Measurements from ENCODE around the gene OR8H2.

Gene OR8H2

GRCh38 chr11:56089697-56090096 lies 13.8 kb upstream of the OR8H2 start:
- H3K27ac ChIP-seq (ENCODE audit: low read depth, low read length): no peak overlapping the region
- H3K79me2 ChIP-seq (ENCODE audit: insufficient read depth, low read length): no peaks in the 10 kb centered on the region

GRCh38 chr11:56093008-56093407 lies 10.5 kb upstream of the OR8H2 start, which contains the start of gene OR8I2:
TSS of gene OR8I2 (plus strand) at chr11:56093308. CDS start at chr11:56093308, 0 bp downstream.
- H3K4me2 ChIP-seq (ENCODE audit: low read depth, low read length, poor library complexity, severe bottlenecking): no peak within 1 kb of the TSS
- no peaks in the 10 kb centered on the region for H3K79me2 ChIP-seq (ENCODE audit: insufficient read depth, low read length)
- H4K20me1 ChIP-seq (ENCODE audit: low read depth, low read length): no peaks in the 10 kb centered on the region
- H2AFZ ChIP-seq (ENCODE audit: low read depth, low read length, severe bottlenecking): no peak within 1 kb of the TSS
- no peak for TF ChIP-seq CTCF (IDR thresholded peaks at IDR 0.05; ENCODE audit: insufficient read depth, low read length, poor library complexity, severe bottlenecking)
- no peak for TF ChIP-seq EZH2phosphoT487 (conservative IDR thresholded peaks at IDR 0.05; ENCODE audit: low read length)
- H3K9ac ChIP-seq (ENCODE audit: low read length): no peak within 1 kb of the TSS
- H3K4me3 ChIP-seq (ENCODE audit: insufficient read depth, low read length, poor library complexity, severe bottlenecking): no peak within 1 kb of the TSS
- no peaks in the 10 kb centered on the region for H3K27me3 ChIP-seq (ENCODE audit: low read length)
- H3K27ac ChIP-seq (ENCODE audit: low read depth, low read length): no peak within 1 kb of the TSS
- H3K9me2 ChIP-seq (replicated peaks; ENCODE audit: insufficient read depth, low read length): no peaks in the 10 kb centered on the region
- H3F3A ChIP-seq (ENCODE audit: insufficient read depth): no peaks in the 10 kb centered on the region
- H3K36me3 ChIP-seq (ENCODE audit: low read length): no peaks in the 10 kb centered on the region
- no peaks in the 10 kb centered on the region for H3K9me3 ChIP-seq (ENCODE audit: insufficient read depth, low read length)

More at GRCh38 chr11:56089697-56090096, 13.8 kb upstream of the OR8H2 start:
- no peaks in the 10 kb centered on the region for H3F3A ChIP-seq (ENCODE audit: insufficient read depth)
- no peak overlapping the region for H3K4me2 ChIP-seq (ENCODE audit: low read depth, low read length, poor library complexity, severe bottlenecking)
- H3K9me3 ChIP-seq (ENCODE audit: insufficient read depth, low read length): no peaks in the 10 kb centered on the region
- no peaks in the 10 kb centered on the region for H3K27me3 ChIP-seq (ENCODE audit: low read length)
- H3K36me3 ChIP-seq (ENCODE audit: low read length): no peaks in the 10 kb centered on the region
- no peak overlapping the region for H2AFZ ChIP-seq (ENCODE audit: low read depth, low read length, severe bottlenecking)
- H3K4me3 ChIP-seq (ENCODE audit: insufficient read depth, low read length, poor library complexity, severe bottlenecking): no peak overlapping the region
- TF ChIP-seq EZH2phosphoT487 (conservative IDR thresholded peaks at IDR 0.05; ENCODE audit: low read length) (no peak), CTCF (IDR thresholded peaks at IDR 0.05; ENCODE audit: insufficient read depth, low read length, poor library complexity, severe bottlenecking) (no peak)
- no peaks in the 10 kb centered on the region for H3K9me2 ChIP-seq (replicated peaks; ENCODE audit: insufficient read depth, low read length)
- H4K20me1 ChIP-seq (ENCODE audit: low read depth, low read length): no peaks in the 10 kb centered on the region
- no peak overlapping the region for H3K9ac ChIP-seq (ENCODE audit: low read length)

- Histone ChIP-seq H3K9ac (ENCODE audit: low read length) (no peak within 1 kb of the TSS), H3K36me3 (ENCODE audit: low read length) (no peaks in the 10 kb centered on the region), H3F3A (ENCODE audit: insufficient read depth) (no peaks in the 10 kb centered on the region), H3K4me2 (ENCODE audit: low read depth, low read length, poor library complexity, severe bottlenecking) (no peak within 1 kb of the TSS), H3K27ac (ENCODE audit: low read depth, low read length) (no peak within 1 kb of the TSS), H3K9me3 (ENCODE audit: insufficient read depth, low read length) (no peaks in the 10 kb centered on the region), H3K79me2 (ENCODE audit: insufficient read depth, low read length) (no peaks in the 10 kb centered on the region), H3K4me3 (ENCODE audit: insufficient read depth, low read length, poor library complexity, severe bottlenecking) (no peak within 1 kb of the TSS), H2AFZ (ENCODE audit: low read depth, low read length, severe bottlenecking) (no peak within 1 kb of the TSS), H3K9me2 (replicated peaks; ENCODE audit: insufficient read depth, low read length) (no peaks in the 10 kb centered on the region), H3K27me3 (ENCODE audit: low read length) (no peaks in the 10 kb centered on the region), H4K20me1 (ENCODE audit: low read depth, low read length) (no peaks in the 10 kb centered on the region)
- TF ChIP-seq CTCF (IDR thresholded peaks at IDR 0.05; ENCODE audit: insufficient read depth, low read length, poor library complexity, severe bottlenecking) (no peak), EZH2phosphoT487 (conservative IDR thresholded peaks at IDR 0.05; ENCODE audit: low read length) (no peak)
Measured at GRCh38 chr11:56122073-56122472, 18.6 kb downstream of the OR8H2 start, which contains the start of gene OR8H3. TSS of gene OR8H3 (plus strand) at chr11:56122373. CDS start at chr11:56122373, 0 bp downstream.

All from SU-DHL-6 (cell line).